ENCODE results near the gene CDC37L1.
"Not testable (repeated sequence)": the region's sequence is repeated elsewhere in the genome, so short reads cannot be mapped to it uniquely, and the experiment has no call there.

The CDC37L1 gene

DNA sequence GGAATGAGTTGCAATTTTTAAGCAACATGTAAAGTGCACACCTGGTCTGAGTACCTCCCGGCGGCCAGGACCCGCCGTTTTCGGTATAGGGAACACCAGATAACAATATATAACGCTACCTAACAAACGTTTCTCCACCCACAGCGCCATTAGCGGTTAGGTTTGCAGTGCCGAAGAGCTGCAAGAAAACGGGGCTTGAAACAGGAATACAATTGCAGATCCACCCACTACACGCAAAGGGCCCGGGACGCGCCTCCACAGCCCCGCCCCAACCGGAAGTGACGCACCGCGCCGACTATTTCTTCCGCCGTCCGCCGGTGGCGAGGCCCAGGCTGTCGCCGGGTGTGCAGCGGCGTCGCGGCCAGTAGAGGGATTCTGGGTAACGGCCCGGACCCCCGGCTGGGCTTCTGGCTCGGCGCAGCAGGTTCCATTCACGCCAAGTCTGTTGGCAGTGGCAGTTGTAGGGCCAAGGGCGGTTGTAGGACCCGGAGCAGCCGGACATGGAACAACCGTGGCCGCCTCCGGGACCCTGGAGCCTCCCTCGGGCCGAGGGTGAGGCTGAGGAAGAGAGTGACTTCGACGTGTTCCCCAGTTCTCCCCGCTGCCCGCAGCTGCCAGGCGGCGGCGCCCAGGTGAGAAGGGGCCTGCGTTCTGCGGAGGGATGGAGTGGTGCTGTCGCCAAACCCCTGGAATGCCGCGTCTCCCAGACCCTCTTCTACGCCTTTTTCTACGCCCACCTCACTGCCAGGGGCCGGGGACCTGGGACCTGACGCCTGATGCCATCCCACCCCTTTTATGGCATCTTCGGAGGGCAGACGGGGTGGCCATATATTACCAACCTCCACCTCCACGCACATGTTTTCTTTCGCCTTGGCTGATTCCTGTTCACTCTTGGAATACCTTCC is at the start of gene CDC37L1:
TSS of gene CDC37L1 (plus strand) at position 302 of the 905 bp plus-strand sequence. CDS start at position 501, 199 bp downstream.
- peak; percentile 99 for DNase-seq

DNA sequence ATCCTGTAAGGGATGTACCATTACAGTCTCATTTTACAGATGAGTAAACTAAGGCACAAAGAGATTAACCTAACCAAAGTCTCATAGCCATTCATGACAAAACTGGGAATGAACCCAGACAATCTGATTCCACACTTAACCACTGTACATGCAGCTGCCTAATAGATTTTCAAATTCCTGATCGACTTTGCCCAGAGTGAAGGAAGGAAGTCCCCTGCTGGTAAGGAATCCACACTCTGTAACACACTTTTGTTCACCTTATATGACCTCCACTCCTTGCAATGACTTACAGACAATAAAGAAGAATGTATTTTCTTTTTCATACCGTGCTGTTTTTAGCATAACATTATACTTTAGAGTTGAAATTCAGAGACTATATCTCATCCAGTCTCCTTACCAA is 48.5 kb upstream of the CDC37L1 start:
- DNase-seq: no peak

DNA sequence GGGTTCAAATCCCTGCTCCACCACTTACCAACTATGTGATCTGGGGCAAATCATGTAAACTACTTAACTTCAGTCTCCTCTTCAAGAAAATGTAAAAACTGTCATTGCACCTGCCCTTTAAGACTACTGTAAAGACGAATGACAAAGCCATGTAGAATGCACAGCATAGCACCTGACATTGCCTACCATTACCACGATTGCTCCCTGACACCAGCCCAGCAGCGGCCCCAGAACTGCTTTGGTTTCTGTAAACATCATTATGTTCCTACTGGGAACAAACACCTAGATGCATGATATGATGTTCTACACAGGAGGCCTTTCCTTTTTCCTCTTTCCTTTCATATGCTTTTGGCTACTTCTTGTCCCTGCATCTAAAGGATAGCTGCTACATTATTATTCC is 40.4 kb upstream of the CDC37L1 start:
- DNase-seq: no peak

DNA sequence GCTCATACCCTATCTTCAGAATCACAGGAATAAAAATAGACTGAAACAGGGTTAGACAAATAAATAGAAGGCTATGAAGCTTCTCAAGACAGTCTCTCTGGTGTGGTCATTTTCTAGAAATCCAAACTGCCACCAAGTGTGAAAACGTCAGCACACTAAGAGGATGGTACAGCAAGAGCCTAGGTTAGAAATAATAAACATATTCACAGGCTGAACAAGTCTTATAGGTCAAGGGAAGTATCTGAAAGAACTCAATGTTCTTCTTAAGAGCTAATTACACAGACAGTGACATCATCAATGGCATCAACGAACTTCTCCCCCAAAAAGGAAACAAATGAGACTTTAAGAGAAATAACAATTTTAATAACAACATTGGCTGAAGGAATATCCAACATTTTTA is 39.9 kb upstream of the CDC37L1 start:
- no peak for DNase-seq

DNA sequence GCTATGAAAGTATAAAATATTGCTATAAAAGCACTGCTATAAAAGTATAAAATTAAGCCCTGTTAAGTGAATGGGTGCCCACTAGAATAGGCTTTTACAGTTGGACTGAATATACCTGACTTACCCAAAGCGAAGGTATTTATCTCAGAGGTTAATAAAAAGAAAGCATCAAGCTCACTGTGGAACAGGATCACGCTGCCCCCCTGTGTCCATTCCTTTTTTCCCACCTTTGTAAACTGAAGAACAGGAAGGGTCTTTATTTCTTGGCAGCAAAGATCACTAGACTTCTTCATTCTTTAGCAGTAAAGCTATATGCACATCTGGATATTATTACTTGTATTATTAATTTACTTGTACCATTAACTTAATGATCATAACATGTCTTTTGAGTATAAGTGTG is 39.3 kb upstream of the CDC37L1 start:
- DNase-seq: peak; percentile 72

DNA sequence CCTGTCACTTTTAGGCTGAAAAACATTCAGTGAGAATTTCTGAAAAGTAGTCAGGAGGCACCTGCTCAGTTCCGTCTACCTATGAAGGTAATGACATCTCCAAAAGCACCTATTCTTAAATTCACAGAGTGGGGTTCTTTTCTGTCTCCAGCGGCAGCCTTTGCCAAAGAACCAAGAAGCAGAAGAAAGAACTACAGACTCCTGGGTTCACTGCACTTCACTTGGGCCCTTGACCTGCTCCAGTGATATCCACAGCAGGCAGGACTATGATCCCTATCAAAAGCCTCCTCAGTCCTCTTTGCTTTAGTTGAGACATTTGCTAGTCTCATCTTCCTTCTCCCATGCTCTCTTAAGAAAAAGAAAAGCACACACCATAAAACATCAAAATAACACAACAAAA is 37.0 kb upstream of the CDC37L1 start:
- DNase-seq: no peak

DNA sequence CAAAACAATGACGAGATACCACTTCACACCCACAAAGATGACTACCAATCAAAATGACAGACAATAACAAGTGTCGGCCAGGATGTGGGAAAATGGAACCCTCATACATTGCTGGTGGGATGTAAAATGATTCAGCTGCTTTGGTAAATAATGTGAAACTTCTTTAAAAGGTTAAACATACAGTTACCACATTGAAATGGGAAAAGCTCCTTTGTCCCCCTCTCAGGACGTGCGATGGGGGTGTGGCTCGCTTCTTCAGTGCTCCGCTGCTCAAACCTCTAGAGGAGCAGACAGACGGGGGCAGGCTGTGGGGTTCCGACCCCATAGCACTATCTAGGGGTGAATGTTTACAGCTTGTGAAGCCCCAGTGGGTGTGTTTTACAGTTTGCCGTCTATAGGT is 25.3 kb upstream of the CDC37L1 start:
- DNase-seq: no peak

DNA sequence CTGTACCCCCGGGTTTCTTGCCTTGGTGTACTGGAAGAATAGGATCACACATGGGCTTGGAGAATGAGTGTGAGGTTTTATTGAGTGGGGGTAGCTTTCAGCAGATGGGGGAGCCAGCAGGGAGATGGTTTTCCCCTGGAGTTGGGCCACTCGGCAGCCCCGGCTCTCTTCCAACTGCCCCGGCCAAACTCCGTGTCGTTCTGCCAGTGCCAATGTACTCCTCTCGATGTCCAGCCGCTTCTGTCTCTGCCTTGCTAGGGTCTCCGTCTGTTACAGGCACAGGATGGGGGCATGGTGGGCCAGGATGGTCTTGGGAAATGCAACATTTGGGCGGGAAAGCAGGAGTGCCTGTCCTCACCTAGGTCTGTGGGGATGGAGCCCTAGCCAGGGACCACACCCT is 24.8 kb upstream of the CDC37L1 start:
- no peak for DNase-seq

DNA sequence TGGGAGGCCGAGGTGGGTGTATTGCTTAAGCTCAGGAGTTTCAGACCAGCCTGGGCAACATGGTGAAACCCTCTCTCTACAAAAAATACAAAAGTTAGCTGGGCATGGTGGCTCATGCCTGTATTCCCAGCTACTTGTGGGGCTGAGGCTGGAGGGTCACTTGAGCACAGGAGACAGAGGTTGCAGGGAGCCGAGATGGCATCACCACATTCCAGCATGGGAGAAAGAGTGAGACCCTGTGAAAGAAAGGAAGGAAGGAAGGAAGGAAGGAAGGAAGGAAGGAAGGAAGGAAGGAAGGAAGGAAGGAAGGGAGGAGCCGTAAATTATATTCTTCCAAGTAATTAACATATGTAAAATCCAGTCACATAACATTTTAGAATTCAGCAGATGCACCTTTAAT is 23.2 kb upstream of the CDC37L1 start:
- DNase-seq: not testable (repeated sequence)

DNA sequence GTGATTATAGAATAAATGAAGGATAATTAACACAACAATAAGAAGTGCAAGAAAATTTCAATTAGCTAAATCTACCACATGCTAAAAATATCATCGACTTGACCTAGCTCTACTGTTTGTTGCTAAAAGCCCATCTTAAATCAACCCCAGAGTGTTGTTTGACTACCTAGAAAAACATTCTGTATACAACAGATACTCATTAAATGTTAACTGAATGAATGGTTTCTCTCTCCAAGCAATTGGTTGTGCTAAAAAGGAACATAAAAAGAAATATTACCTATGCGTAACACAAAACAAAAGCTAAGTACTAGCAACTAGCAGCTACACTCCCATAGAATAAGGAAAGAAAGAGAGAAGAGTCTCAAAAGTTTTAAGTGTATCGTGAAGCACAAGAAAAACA is 22.7 kb upstream of the CDC37L1 start:
- no peak for DNase-seq

DNA sequence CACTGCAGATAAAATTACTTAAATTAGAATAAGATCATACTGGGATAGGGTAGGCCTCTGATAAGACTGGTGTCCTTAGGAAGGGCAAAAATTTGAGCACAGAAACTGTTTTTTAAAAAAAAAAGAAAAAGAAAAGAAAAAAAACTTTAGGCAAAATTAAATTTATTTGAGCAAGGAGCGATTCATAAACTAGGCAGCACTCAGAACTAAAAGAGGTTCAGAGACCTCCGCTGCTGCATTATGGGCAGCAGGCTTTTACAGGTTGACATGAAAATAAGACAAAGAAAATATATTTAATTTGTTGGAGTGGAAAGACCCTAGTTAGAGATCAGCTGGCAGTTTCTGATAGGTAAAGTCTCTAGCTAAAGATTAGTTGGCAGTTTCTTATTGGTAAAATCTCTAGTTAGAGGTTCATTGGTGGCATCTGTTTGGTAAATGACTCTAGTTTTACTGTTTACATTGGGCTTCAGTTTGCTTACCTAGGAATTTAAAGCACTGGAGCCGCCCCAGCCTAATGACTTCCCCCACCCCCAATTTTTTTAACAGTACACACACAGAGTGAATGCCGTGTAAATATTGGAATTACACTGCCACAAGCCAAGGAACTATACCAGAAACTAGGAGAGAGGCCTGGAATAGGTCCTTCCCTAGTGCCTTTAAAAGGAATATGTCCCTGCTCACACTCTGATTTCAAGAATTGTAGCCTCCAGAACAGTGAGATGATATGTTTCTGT is 21.8 kb upstream of the CDC37L1 start:
- DNase-seq: no peak

DNA sequence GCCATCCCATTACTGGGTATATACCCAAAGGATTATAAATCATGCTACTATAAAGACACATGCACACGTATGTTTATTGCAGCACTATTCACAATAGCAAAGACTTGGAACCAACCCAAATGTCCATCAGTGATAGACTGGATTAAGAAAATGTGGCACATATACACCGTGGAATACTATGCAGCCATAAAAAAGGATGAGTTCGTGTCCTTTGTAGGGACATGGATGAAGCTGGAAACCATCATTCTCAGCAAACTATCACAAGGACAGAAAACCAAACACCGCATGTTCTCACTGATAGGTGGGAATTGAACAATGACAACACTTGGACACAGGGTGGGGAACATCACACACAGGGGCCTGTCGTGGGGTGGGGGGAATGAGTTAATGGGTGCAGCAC is 18.7 kb upstream of the CDC37L1 start:
- not testable (repeated sequence) for DNase-seq

DNA sequence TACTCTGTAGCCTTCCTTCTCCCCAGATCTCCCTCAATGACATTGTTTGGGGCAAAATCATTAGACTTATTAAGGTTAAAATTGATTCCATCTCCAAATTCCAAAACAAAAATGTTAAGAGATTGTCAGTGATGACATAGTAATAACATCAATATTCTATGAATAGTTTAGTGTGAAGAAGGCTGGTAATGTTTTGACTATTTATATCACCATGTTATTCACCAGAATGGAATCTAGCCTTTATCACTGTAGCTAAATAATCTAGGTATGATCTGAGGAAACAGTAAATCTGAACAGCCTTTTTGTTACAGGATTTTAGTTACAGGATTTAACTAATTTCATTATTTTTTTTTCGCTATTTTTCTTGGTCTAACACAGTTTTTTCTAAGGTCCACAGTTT is 18.2 kb upstream of the CDC37L1 start:
- no peak for DNase-seq

DNA sequence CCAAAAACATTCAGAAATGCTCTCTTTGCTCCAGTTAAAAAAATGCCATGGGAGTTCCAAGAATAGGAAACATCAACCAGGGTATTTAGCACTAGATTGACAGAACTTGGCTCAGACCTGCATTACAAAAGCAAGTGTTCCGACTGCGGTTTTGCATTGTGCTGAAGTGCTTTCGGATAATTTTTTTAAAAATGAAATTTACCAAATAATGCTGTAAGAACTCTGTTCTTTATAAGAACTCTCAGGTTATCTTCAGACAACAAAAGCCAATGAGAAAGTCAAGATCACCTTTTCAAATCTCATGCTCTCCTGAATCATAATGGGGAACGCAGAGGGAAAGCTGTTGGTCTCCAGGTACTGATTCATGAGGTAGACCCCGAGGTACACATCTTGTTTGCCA is 17.8 kb upstream of the CDC37L1 start:
- DNase-seq: peak; percentile 14

DNA sequence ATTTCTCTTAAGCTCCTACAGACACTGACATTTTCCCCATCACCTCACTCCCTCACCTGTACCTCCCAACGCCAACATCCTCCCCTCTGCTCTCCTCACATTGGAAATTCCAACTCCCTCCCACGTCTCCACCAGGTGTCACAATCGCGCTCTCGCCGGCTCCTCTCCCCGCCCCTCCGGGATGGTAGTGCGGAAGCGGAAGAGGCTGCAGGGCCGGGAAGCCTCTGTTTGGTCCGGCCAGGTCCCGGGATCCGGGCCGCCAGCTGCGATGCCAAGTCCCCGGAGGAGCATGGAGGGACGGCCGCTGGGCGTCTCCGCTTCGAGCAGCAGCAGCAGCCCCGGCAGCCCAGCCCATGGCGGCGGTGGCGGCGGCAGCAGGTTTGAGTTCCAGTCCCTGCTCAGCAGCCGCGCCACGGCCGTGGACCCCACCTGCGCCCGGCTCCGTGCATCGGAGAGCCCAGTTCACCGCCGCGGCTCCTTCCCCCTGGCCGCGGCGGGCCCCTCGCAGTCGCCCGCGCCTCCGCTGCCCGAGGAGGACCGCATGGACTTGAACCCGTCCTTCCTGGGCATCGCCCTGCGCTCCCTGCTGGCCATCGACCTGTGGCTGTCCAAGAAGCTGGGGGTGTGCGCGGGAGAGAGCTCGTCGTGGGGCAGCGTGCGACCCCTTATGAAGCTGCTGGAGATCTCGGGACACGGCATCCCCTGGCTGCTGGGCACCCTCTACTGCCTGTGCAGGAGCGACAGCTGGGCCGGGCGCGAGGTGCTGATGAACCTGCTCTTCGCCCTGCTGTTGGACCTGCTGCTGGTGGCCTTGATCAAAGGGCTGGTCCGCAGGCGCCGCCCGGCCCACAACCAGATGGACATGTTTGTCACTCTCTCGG is 17.0 kb upstream of the CDC37L1 start, which contains the start of gene PLPP6:
TSS of gene PLPP6 (plus strand) at position 187 of the 881 bp plus-strand sequence. CDS start at position 269, 82 bp downstream.
- DNase-seq: peak; percentile 83

DNA sequence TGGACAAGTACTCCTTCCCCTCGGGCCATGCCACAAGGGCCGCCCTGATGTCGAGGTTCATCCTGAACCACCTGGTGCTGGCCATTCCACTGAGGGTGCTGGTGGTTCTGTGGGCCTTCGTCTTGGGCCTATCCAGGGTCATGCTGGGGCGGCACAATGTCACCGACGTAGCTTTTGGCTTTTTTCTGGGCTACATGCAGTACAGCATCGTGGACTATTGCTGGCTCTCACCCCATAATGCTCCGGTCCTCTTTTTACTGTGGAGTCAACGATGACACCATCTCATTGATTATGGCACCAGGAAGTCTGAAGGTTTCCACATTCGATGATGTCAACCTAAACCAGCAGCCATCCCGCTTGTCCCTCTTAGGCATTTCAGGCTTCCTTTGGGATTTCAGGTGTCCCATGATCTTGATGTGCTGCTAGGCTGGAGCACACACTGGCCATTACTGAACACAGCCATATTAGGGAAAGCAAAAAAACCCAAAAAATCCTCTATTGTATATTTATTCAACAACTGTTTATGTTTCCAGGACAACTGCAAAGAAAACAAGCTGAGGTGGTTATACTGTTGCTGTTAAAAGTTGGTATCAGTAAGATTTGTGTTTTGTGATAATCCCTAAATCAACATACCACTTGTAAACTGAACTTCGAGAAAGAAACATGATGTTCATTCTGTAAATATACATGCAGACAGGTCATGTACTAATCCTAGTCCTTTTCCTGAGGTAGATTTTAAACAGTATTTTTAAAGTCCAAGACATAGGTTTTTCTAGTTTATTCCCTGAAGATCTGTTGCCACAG is 16.2 kb upstream of the CDC37L1 start:
- no peak for DNase-seq

DNA sequence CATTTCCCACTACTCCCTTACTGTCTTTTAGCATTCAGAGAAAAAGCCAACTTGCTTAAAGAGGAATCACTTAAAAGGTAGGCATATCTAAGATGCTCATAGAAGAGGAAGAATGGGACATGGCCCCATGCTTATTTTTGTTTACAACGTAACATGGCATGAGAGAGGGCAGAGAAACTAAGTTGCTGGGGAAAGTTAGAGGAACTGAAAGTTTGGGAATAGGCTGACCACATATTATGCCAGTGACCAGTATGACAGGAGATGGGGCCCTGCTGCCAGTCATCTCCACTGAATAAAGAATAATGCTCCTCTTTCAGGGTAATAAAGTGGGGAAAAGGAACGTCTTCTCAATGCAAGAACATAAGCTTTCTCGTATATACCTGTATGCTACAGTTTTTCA is 15.4 kb upstream of the CDC37L1 start:
- no peak for DNase-seq

DNA sequence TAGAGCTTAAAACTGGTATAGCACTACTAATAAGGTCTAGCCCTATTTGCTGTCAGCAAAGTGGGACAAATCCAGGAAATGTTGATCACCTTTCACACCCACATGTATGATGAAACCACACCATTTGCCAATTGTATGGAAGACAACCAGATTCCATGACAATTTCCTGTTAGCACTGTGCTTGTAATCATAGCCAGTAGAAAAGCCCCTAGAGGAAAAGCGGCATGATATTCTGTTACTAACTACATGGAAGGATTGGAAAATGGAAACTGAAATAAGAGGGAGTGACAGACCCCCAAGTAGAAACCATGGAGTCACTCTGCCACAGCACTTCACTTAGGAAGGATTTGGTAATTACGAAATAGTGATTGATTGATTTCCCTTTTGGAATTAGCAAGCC is 14.0 kb upstream of the CDC37L1 start:
- DNase-seq: no peak

DNA sequence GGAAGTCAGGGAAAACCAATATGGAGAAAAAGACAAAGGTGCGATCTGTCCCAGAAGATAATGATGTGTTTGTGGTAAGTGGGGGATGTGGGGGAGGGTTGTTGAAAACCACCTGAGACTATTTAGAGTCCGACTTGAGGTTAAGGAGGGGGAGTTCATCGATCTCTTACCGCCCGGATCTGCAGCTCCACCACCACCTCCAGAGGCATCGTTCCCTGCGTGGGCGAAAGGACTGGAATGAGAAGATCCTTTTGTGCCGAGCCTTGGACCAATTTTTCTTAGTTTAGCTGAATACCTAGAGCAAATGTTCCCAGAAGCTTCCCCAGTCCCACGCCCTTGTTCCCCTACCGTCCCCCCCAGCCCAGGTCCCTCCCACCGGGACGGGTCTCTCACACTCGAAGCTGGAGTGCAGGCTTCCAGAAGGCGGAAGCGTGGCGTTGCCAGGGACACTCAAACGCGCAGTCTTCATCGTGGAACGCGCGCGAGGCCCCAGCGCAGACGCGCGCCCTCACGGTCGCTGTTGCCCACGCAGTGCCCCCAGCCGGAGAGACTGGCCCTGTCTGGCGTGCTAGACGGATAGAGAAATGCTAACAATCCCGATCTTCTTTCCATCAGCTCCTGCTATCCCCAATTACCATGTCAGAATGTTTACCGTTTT is 13.2 kb upstream of the CDC37L1 start, which contains the start of gene SPATA6L:
TSS of gene SPATA6L (minus strand) at position 439 of the 658 bp plus-strand sequence. CDS start at position 209, 230 bp downstream.
- peak; percentile 67 for DNase-seq

DNA sequence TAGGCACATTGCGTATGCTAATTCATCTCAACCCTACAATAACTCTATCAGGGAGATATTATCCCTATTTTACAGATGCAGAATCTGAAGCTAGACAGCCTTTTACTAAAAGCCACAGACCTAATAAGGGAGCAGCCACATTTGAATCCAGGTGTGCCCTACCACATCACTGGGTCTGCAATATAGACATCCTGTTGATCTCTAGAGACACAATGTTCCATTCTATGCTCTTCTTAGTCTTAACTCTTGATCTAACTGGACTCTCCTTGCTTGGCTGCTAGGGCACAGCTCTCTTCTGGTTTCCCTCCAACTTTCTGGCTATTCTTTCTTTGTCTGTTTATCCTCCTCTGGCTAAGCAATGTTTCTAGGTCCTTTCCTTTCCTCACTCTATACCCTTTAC is 11.7 kb upstream of the CDC37L1 start:
- peak; percentile 35 for DNase-seq

DNA sequence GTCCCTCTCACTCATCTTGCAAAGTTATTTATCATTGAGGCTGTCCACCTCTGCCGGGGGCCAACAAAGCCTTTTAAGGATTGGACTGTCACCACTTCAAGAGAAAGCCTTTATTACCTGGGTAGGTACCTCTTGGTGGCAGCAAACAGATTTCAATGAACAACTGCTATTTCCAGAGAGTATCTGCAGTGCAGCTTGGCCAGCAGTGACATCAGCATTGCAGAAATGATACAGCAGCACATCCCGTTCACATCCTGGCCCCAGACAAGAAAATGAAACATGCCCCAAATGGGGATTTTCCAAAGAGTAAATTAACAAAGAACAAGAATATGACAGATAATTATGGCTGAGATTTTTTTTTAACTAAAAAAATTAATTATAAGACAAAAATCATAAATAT is 10.8 kb upstream of the CDC37L1 start:
- DNase-seq: no peak
